ENCODE measurements around the gene TMEM42. TPM values are rescaled to one million over a fixed set of nuclear protein-coding genes. Genes with fewer than 3 reads are reported as not detected.

The TMEM42 gene
- total RNA-seq, 1 experiment from 2014 or later: 15.0 TPM

DNA sequence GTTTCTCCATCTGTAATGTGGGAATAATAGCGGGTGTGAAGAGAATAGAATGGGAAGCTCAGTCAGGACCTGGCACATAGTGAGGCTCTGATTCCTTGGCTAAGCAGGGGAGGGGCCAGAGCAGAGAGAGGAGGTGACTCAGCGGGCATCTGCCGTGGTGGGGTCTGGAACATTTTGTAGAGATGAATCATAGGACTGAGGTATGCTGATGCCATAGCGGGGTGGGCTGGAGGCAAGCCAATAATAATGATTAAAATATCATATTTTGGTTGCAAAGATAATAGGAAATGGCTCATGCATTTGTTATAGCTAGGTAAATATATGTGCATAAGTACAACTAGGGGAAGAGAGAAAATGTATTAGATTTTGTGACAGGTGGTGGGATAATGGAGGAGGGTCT, 23.9 kb downstream of the TMEM42 start:
- Mint-ChIP-seq H3K27me3 (ENCODE audit: low read depth) (no peaks in the 10 kb centered on the region; the same call in 1 of the 2 replicates), H3K36me3 (no peaks in the 10 kb centered on the region), H3K27ac (no peak overlapping the region), H3K4me3 (no peak overlapping the region), H3K4me1 (peaks cover 33% of the 10 kb centered on the region), H3K9me3 (peaks cover 14% of the 10 kb centered on the region; the same call in 1 of the 2 replicates)
- no peak for TF ChIP-seq IRF2 (CRISPR knock-in tag; IDR thresholded peaks at IDR 0.05; ENCODE audit: borderline replicate concordance, low read depth)
- TF ChIP-seq ZNF396 (CRISPR knock-in tag; IDR thresholded peaks at IDR 0.05; ENCODE audit: borderline replicate concordance): no peak
- TF ChIP-seq, protein P1, sequence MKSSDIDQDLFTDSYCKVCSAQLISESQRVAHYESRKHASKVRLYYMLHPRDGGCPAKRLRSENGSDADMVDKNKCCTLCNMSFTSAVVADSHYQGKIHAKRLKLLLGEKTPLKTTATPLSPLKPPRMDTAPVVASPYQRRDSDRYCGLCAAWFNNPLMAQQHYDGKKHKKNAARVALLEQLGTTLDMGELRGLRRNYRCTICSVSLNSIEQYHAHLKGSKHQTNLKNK (CRISPR knock-in tag; IDR thresholded peaks at IDR 0.05): no peak
- no peak for TF ChIP-seq TP53 (CRISPR knock-in tag; IDR thresholded peaks at IDR 0.05)
- TF ChIP-seq TEAD4 (CRISPR knock-in tag; IDR thresholded peaks at IDR 0.05): no peak
- TF ChIP-seq, protein P2, sequence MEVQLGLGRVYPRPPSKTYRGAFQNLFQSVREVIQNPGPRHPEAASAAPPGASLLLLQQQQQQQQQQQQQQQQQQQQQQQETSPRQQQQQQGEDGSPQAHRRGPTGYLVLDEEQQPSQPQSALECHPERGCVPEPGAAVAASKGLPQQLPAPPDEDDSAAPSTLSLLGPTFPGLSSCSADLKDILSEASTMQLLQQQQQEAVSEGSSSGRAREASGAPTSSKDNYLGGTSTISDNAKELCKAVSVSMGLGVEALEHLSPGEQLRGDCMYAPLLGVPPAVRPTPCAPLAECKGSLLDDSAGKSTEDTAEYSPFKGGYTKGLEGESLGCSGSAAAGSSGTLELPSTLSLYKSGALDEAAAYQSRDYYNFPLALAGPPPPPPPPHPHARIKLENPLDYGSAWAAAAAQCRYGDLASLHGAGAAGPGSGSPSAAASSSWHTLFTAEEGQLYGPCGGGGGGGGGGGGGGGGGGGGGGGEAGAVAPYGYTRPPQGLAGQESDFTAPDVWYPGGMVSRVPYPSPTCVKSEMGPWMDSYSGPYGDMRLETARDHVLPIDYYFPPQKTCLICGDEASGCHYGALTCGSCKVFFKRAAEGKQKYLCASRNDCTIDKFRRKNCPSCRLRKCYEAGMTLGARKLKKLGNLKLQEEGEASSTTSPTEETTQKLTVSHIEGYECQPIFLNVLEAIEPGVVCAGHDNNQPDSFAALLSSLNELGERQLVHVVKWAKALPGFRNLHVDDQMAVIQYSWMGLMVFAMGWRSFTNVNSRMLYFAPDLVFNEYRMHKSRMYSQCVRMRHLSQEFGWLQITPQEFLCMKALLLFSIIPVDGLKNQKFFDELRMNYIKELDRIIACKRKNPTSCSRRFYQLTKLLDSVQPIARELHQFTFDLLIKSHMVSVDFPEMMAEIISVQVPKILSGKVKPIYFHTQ (CRISPR knock-in tag; IDR thresholded peaks at IDR 0.05): no peak
- no peak for TF ChIP-seq ETV6 (CRISPR knock-in tag; IDR thresholded peaks at IDR 0.05)
- TF ChIP-seq, protein P3, sequence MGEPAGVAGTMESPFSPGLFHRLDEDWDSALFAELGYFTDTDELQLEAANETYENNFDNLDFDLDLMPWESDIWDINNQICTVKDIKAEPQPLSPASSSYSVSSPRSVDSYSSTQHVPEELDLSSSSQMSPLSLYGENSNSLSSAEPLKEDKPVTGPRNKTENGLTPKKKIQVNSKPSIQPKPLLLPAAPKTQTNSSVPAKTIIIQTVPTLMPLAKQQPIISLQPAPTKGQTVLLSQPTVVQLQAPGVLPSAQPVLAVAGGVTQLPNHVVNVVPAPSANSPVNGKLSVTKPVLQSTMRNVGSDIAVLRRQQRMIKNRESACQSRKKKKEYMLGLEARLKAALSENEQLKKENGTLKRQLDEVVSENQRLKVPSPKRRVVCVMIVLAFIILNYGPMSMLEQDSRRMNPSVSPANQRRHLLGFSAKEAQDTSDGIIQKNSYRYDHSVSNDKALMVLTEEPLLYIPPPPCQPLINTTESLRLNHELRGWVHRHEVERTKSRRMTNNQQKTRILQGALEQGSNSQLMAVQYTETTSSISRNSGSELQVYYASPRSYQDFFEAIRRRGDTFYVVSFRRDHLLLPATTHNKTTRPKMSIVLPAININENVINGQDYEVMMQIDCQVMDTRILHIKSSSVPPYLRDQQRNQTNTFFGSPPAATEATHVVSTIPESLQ (CRISPR knock-in tag; IDR thresholded peaks at IDR 0.05): no peak
- no peak for TF ChIP-seq GRHL2 (CRISPR knock-in tag; IDR thresholded peaks at IDR 0.05; ENCODE audit: insufficient replicate concordance, severe bottlenecking)
- TF ChIP-seq, protein P4, sequence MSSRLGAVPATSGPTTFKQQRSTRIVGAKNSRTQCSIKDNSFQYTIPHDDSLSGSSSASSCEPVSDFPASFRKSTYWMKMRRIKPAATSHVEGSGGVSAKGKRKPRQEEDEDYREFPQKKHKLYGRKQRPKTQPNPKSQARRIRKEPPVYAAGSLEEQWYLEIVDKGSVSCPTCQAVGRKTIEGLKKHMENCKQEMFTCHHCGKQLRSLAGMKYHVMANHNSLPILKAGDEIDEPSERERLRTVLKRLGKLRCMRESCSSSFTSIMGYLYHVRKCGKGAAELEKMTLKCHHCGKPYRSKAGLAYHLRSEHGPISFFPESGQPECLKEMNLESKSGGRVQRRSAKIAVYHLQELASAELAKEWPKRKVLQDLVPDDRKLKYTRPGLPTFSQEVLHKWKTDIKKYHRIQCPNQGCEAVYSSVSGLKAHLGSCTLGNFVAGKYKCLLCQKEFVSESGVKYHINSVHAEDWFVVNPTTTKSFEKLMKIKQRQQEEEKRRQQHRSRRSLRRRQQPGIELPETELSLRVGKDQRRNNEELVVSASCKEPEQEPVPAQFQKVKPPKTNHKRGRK (CRISPR knock-in tag; IDR thresholded peaks at IDR 0.05; ENCODE audit: borderline replicate concordance): no peak
- DNase-seq (ENCODE audit: low spot score): no peak
- ChIA-PET POLR2A (no interaction called here), CTCF (interaction anchor here (1.0 kb wide), 1 partner anchor 9 kb away, joined by 5 read pairs; no protein-coding TSS in a partner anchor)
- ATAC-seq: no peak

DNA sequence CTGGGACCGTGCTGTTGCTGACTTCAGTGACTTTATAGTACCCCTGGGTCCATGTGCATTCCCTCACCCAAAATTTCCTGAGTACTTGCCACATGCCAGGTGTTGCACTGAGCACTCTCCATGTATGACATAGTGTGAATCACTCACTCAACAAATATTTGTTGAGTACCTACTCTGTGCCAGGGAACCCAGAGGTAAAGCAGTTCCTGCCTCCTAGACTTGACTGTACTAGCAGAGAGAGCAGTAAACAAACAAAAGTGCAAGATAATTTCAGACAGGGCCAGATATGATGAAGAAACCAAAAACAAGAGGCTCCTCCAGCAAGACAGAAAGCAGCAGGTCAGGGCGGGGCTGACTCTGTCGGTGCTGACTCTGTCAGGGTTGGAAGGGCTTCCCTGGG, 24.8 kb downstream of the TMEM42 start:
- ATAC-seq (no peak), DNase-seq (ENCODE audit: low spot score) (no peak)
- H3K27ac Mint-ChIP-seq: no peak overlapping the region
- no peak overlapping the region for H3K4me3 Mint-ChIP-seq
- ChIA-PET CTCF (no interaction called here), POLR2A (no interaction called here)
- H3K4me1 Mint-ChIP-seq: peaks cover 36% of the 10 kb centered on the region
- TF ChIP-seq, protein P5, sequence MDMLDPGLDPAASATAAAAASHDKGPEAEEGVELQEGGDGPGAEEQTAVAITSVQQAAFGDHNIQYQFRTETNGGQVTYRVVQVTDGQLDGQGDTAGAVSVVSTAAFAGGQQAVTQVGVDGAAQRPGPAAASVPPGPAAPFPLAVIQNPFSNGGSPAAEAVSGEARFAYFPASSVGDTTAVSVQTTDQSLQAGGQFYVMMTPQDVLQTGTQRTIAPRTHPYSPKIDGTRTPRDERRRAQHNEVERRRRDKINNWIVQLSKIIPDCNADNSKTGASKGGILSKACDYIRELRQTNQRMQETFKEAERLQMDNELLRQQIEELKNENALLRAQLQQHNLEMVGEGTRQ (CRISPR knock-in tag; IDR thresholded peaks at IDR 0.05): no peak
- TF ChIP-seq HMGA2 (CRISPR knock-in tag; IDR thresholded peaks at IDR 0.05) (no peak), EMX1 (CRISPR knock-in tag; IDR thresholded peaks at IDR 0.05) (no peak)
- TF ChIP-seq, protein P6, sequence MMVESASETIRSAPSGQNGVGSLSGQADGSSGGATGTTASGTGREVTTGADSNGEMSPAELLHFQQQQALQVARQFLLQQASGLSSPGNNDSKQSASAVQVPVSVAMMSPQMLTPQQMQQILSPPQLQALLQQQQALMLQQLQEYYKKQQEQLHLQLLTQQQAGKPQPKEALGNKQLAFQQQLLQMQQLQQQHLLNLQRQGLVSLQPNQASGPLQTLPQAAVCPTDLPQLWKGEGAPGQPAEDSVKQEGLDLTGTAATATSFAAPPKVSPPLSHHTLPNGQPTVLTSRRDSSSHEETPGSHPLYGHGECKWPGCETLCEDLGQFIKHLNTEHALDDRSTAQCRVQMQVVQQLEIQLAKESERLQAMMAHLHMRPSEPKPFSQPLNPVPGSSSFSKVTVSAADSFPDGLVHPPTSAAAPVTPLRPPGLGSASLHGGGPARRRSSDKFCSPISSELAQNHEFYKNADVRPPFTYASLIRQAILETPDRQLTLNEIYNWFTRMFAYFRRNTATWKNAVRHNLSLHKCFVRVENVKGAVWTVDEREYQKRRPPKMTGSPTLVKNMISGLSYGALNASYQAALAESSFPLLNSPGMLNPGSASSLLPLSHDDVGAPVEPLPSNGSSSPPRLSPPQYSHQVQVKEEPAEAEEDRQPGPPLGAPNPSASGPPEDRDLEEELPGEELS (CRISPR knock-in tag; IDR thresholded peaks at IDR 0.05): no peak
- TF ChIP-seq, protein P7, sequence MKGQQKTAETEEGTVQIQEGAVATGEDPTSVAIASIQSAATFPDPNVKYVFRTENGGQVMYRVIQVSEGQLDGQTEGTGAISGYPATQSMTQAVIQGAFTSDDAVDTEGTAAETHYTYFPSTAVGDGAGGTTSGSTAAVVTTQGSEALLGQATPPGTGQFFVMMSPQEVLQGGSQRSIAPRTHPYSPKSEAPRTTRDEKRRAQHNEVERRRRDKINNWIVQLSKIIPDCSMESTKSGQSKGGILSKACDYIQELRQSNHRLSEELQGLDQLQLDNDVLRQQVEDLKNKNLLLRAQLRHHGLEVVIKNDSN (CRISPR knock-in tag; IDR thresholded peaks at IDR 0.05): no peak
- TF ChIP-seq, protein P8, sequence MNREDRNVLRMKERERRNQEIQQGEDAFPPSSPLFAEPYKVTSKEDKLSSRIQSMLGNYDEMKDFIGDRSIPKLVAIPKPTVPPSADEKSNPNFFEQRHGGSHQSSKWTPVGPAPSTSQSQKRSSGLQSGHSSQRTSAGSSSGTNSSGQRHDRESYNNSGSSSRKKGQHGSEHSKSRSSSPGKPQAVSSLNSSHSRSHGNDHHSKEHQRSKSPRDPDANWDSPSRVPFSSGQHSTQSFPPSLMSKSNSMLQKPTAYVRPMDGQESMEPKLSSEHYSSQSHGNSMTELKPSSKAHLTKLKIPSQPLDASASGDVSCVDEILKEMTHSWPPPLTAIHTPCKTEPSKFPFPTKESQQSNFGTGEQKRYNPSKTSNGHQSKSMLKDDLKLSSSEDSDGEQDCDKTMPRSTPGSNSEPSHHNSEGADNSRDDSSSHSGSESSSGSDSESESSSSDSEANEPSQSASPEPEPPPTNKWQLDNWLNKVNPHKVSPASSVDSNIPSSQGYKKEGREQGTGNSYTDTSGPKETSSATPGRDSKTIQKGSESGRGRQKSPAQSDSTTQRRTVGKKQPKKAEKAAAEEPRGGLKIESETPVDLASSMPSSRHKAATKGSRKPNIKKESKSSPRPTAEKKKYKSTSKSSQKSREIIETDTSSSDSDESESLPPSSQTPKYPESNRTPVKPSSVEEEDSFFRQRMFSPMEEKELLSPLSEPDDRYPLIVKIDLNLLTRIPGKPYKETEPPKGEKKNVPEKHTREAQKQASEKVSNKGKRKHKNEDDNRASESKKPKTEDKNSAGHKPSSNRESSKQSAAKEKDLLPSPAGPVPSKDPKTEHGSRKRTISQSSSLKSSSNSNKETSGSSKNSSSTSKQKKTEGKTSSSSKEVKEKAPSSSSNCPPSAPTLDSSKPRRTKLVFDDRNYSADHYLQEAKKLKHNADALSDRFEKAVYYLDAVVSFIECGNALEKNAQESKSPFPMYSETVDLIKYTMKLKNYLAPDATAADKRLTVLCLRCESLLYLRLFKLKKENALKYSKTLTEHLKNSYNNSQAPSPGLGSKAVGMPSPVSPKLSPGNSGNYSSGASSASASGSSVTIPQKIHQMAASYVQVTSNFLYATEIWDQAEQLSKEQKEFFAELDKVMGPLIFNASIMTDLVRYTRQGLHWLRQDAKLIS (CRISPR knock-in tag; IDR thresholded peaks at IDR 0.05; ENCODE audit: borderline replicate concordance): no peak
- no peaks in the 10 kb centered on the region for H3K36me3 Mint-ChIP-seq
- no peaks in the 10 kb centered on the region; the same call in 1 of the 2 replicates for H3K27me3 Mint-ChIP-seq (ENCODE audit: low read depth)
- H3K9me3 Mint-ChIP-seq: peaks cover 14% of the 10 kb centered on the region; the same call in 1 of the 2 replicates
